Esophagus muscularis mucosa (tissue), 4 donors: Measurements from ENCODE around the gene FTL. TPM values are rescaled to one million over a fixed set of nuclear protein-coding genes. Genes with fewer than 3 reads are reported as not detected.

Experiments
- DNase-seq: peaks from one replicate; pipeline ENCODE4 v3.0.0-alpha.2; 2017; ENCODE audit errors: extremely low spot score
- H3K27ac ChIP-seq, 4 donors: fragments of 200-600 bp; sonication (generic); replicated peaks in 1 of 4; 1 replicate in 3 of 4; 2 replicates in 1 of 4; pipeline ENCODE4 v1.5.1; 2016 to 2019; ENCODE audit warnings: mild to moderate bottlenecking in 1 of 4
- H3K27me3 ChIP-seq, 4 donors: fragments of 200-600 bp; sonication (generic); one replicate each; pipeline versions ENCODE4 v1.5.1 to v1.6.0; 2016 to 2019
- H3K36me3 ChIP-seq, 4 donors: fragments of 200-600 bp; sonication (generic); one replicate each; pipeline ENCODE4 v1.5.1; 2016 to 2019
- H3K4me1 ChIP-seq, 4 donors: fragments of 200-600 bp; sonication (generic); one replicate each; pipeline ENCODE4 v1.5.1; 2016 to 2019
- H3K4me3 ChIP-seq, 4 donors: fragments of 200-600 bp; sonication (generic); 1 replicate in 2 of 4; 2 replicates in 2 of 4; pipeline ENCODE4 v1.5.1; 2016 to 2019; ENCODE audit warnings: mild to moderate bottlenecking in 4 of 4, moderate library complexity in 1 of 4
- H3K9me3 ChIP-seq, 4 donors: fragments of 200-600 bp; sonication (generic); 1 replicate in 3 of 4; 2 replicates in 1 of 4; pipeline ENCODE4 v1.5.1; 2016 to 2019
- CTCF ChIP-seq, 3 experiments: fragments of 200-600 bp in 2 of 3; fragments of 450-650 bp in 1 of 3; sonication (generic) in 2 of 3; IDR thresholded peaks; one replicate each; pipeline ENCODE4 v1.5.1; 2017 to 2019; ENCODE audit warnings: antibody characterized with exemption in 3 of 3, mild to moderate bottlenecking in 2 of 3, moderate library complexity in 1 of 3
- EP300 ChIP-seq: sonication (generic); formaldehyde crosslinking; IDR thresholded peaks from one replicate; pipeline ENCODE4 v1.6.1; 2017; ENCODE audit warnings: antibody characterized with exemption
- POLR2A ChIP-seq: fragments of 450-650 bp; IDR thresholded peaks from one replicate; pipeline ENCODE4 v1.6.1; 2017; ENCODE audit warnings: antibody characterized with exemption, moderate library complexity, mild to moderate bottlenecking, low read depth
- POLR2AphosphoS5 ChIP-seq, 2 donors: sonication (generic); formaldehyde crosslinking; IDR thresholded peaks; one replicate each; pipeline ENCODE4 v1.6.1; 2017; ENCODE audit warnings: antibody characterized with exemption in 2 of 2
- WGBS: methylation state at CpG from one replicate; pipeline ENCODE4 v1.1.5; 2018; 5-methylcytosine and 5-hydroxymethylcytosine counted together
- intact Hi-C: fragments of 100-400 bp; cut with DNase I; formaldehyde crosslinking; loops from one replicate; pipeline ENCODE4 v1.15.1; 2023
- total RNA-seq, 4 donors: library from RNA; depleted of rRNA; stranded (reverse); fragments of >200 nt; gene quantifications; one replicate each; pipeline versions ENCODE4 v1.1.0 to v1.2.1, GENCODE V29; 2016

FTL gene
- total RNA-seq, 4 donors from 2014 or later, result 3,246 to 4,339 (median 3,896) TPM

- DNase-seq, result no peak
- Histone ChIP-seq H3K27me3 (peaks cover 0 to 6% (median 0%) of the 10 kb centered on the region in 4 donors), H3K4me1 (peaks cover 0 to 16% (median 14%) of the 10 kb centered on the region in 4 donors), H3K9me3 (peaks cover 0 to 4% (median 3%) of the 10 kb centered on the region in 4 donors), H3K4me3 (no peak overlapping the region), H3K36me3 (no peaks in the 10 kb centered on the region), H3K27ac (no peak overlapping the region)
- WGBS, result 95% methylated on average over 19 of the region's 25 CpGs
- no peak for TF ChIP-seq CTCF (IDR thresholded peaks at IDR 0.05)
- intact Hi-C loops, result no loop called here
Measured at GRCh38 chr19:48935864-48936263, 29.2 kb upstream of the FTL start.

- DNase-seq, result no peak
- Histone ChIP-seq H3K27ac (no peak overlapping the region), H3K4me3 (no peak overlapping the region), H3K4me1 (peaks cover 0 to 11% (median 9%) of the 10 kb centered on the region in 4 donors), H3K36me3 (no peaks in the 10 kb centered on the region), H3K9me3 (peaks cover 0 to 9% (median 6%) of the 10 kb centered on the region in 4 donors), H3K27me3 (no peaks in the 10 kb centered on the region)
- TF ChIP-seq POLR2AphosphoS5 (IDR thresholded peaks at IDR 0.05) (no peak), CTCF (IDR thresholded peaks at IDR 0.05) (no peak), POLR2A (no peak), EP300 (no peak)
- 87% methylated on average over 7 of the region's 7 CpGs for WGBS
- intact Hi-C loops, result no loop called here
Measured at GRCh38 chr19:48938256-48938655, 26.9 kb upstream of the FTL start.

GRCh38 chr19:48940902-48941301, 24.2 kb upstream of the FTL start:
- H3K4me3 ChIP-seq, result no peak overlapping the region
- no peaks in the 10 kb centered on the region for H3K27me3 ChIP-seq
- H3K4me1 ChIP-seq, result no peaks in the 10 kb centered on the region
- H3K36me3 ChIP-seq, result no peaks in the 10 kb centered on the region
- TF ChIP-seq EP300 (no peak), CTCF (IDR thresholded peaks at IDR 0.05) (no peak), POLR2AphosphoS5 (IDR thresholded peaks at IDR 0.05) (no peak), POLR2A (no peak)
- H3K9me3 ChIP-seq, result peaks cover 0 to 9% (median 6%) of the 10 kb centered on the region in 4 donors
- intact Hi-C loops, result no loop called here
- no peak overlapping the region for H3K27ac ChIP-seq
- no peak for DNase-seq
- 88% methylated on average over 5 of the region's 5 CpGs for WGBS

- Histone ChIP-seq H3K27me3 (no peaks in the 10 kb centered on the region), H3K4me1 (no peaks in the 10 kb centered on the region), H3K9me3 (peaks cover 0 to 9% (median 6%) of the 10 kb centered on the region in 4 donors), H3K36me3 (no peaks in the 10 kb centered on the region), H3K27ac (no peak overlapping the region), H3K4me3 (no peak overlapping the region)
- WGBS, result 97% methylated on average over 6 of the region's 6 CpGs
- TF ChIP-seq EP300 (no peak), POLR2A (no peak), POLR2AphosphoS5 (IDR thresholded peaks at IDR 0.05) (no peak)
- intact Hi-C loops, result no loop called here
- no peak for DNase-seq
Measured at GRCh38 chr19:48943081-48943480, 22.0 kb upstream of the FTL start.

- peaks cover 0 to 9% (median 6%) of the 10 kb centered on the region in 4 donors for H3K9me3 ChIP-seq
- no peaks in the 10 kb centered on the region for H3K27me3 ChIP-seq
- H3K27ac ChIP-seq, result no peak overlapping the region
- H3K4me3 ChIP-seq, result no peak overlapping the region
- no peak for TF ChIP-seq POLR2A
- no peak for TF ChIP-seq EP300
- TF ChIP-seq CTCF (IDR thresholded peaks at IDR 0.05), result no peak
- H3K36me3 ChIP-seq, result no peaks in the 10 kb centered on the region
- WGBS, result 84% methylated on average over 5 of the region's 5 CpGs
- DNase-seq, result no peak
- no peaks in the 10 kb centered on the region for H3K4me1 ChIP-seq
- intact Hi-C loops, result no loop called here
Measured at GRCh38 chr19:48945415-48945814, 19.7 kb upstream of the FTL start.
